Measurements from ENCODE around the gene SLBP. TPM values are rescaled to one million over a fixed set of nuclear protein-coding genes. Genes with fewer than 3 reads are reported as not detected.

Gene SLBP
- total and polyA plus RNA-seq, 10 donors: 24.0 to 52.0 (median 34.7) TPM

DNA sequence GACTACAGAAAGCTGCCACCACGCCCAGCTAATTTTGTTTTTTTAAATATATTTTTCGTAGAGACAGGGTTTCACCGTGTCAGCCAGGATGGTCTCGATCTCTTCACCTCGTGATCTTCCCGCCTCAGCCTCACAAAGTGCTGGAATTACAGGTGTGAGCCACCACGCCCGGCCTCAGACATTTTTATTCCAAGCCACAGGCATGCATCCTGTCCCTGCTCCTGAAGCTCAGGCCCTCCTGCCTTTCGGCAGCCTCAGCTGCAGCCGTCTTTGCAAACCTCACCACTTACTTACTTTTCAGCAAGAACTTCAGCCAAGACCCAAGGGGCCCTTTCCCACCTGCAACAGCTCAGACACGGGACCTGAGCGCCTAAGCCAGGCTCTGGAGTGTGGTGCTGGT is 54.0 kb downstream of the SLBP start:
- Histone ChIP-seq H3K4me3 (no peak overlapping the region), H3K4me1 (no peaks in the 10 kb centered on the region), H3K36me3 (peaks cover 0 to 9% (median 0%) of the 10 kb centered on the region in 6 donors), H3K27me3 (replicated peaks in 1 of 7) (no peaks in the 10 kb centered on the region), H3K27ac (no peak overlapping the region), H3K9me3 (no peaks in the 10 kb centered on the region)
- no peak for TF ChIP-seq POLR2AphosphoS5 (IDR thresholded peaks at IDR 0.05)
- TF ChIP-seq, protein P1, sequence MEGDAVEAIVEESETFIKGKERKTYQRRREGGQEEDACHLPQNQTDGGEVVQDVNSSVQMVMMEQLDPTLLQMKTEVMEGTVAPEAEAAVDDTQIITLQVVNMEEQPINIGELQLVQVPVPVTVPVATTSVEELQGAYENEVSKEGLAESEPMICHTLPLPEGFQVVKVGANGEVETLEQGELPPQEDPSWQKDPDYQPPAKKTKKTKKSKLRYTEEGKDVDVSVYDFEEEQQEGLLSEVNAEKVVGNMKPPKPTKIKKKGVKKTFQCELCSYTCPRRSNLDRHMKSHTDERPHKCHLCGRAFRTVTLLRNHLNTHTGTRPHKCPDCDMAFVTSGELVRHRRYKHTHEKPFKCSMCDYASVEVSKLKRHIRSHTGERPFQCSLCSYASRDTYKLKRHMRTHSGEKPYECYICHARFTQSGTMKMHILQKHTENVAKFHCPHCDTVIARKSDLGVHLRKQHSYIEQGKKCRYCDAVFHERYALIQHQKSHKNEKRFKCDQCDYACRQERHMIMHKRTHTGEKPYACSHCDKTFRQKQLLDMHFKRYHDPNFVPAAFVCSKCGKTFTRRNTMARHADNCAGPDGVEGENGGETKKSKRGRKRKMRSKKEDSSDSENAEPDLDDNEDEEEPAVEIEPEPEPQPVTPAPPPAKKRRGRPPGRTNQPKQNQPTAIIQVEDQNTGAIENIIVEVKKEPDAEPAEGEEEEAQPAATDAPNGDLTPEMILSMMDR (IDR thresholded peaks at IDR 0.05 in 8 of 11, conservative IDR thresholded peaks at IDR 0.05 in 3 of 11): no peak
- no peak for TF ChIP-seq POLR2A (IDR thresholded peaks at IDR 0.05)
- no peak for DNase-seq
- intact Hi-C loops (cut with DNase I; ENCODE audit: low total_unique reads): no loop called here
- WGBS, 5 donors: 85 to 93% (median 88%) methylated on average over 12 of the region's 12 CpGs

DNA sequence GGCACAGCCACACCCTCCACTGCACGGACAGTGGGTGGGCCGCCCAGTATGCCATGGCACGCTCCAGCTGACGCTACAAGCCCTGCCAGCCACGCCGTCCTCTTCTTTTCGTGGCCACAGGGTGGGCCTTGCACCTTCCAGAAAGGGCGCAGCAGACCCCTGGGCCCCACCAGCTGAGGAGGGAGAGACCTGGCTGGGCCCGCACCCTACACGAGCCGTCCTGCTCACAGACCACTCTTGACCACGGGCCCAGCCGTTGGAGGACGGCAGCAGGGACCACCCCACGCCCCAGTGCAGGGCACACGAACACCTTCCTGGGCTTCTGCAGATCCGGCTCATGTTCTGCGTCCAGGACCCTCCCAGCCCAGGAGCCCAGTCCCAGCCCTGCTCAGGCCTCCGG is 55.1 kb downstream of the SLBP start:
- TF ChIP-seq POLR2A (IDR thresholded peaks at IDR 0.05) (no peak), POLR2AphosphoS5 (IDR thresholded peaks at IDR 0.05) (no peak)
- TF ChIP-seq, protein P1 (IDR thresholded peaks at IDR 0.05 in 8 of 11, conservative IDR thresholded peaks at IDR 0.05 in 3 of 11): no peak
- no peaks in the 10 kb centered on the region for H3K27me3 ChIP-seq (replicated peaks in 1 of 7)
- DNase-seq: no peak
- H3K9me3 ChIP-seq: no peaks in the 10 kb centered on the region
- intact Hi-C loops (cut with DNase I; ENCODE audit: low total_unique reads): no loop called here
- no peak overlapping the region for H3K4me3 ChIP-seq
- H3K27ac ChIP-seq: no peak overlapping the region
- no peaks in the 10 kb centered on the region for H3K4me1 ChIP-seq
- H3K36me3 ChIP-seq: peaks cover 0 to 9% (median 0%) of the 10 kb centered on the region in 6 donors
- 87 to 100% (median 96%) methylated on average over 5 to 19 of the region's 19 CpGs for WGBS, 5 donors

- H3K36me3 ChIP-seq: peaks cover 0 to 9% (median 0%) of the 10 kb centered on the region in 6 donors
- no peak overlapping the region for H3K4me3 ChIP-seq
- TF ChIP-seq POLR2AphosphoS5 (IDR thresholded peaks at IDR 0.05): no peak
- TF ChIP-seq, protein P1 (IDR thresholded peaks at IDR 0.05 in 8 of 11, conservative IDR thresholded peaks at IDR 0.05 in 3 of 11): no peak
- TF ChIP-seq POLR2A (IDR thresholded peaks at IDR 0.05): no peak
- no peaks in the 10 kb centered on the region for H3K4me1 ChIP-seq
- H3K27me3 ChIP-seq (replicated peaks in 1 of 7): no peaks in the 10 kb centered on the region
- WGBS, 5 donors: 80 to 96% (median 90%) methylated on average over 5 of the region's 5 CpGs
- intact Hi-C loops (cut with DNase I; ENCODE audit: low total_unique reads): no loop called here
- no peak overlapping the region for H3K27ac ChIP-seq
- H3K9me3 ChIP-seq: no peaks in the 10 kb centered on the region
- DNase-seq: no peak
Observed at GRCh38 chr4:1656132-1656531, 56.0 kb downstream of the SLBP start.

DNA sequence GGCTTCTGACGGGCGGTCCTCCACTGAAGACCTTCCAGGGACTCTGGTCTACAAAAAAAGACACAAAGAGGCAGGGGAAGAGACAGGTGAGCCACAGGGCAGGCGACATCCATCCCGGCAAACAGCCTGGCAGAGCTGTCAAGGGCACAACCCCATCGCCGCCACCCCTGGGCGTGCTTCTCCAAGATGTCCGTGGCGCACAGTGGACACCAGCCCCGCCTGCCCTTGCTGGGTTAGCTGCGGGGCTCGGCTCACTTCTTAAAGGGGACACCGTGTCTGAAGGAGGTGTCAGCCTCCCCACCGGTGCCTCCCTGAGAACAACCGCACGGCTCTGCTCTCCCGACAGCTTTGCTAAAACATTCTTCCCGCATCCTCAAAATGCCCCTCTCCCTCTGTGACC is 56.4 kb downstream of the SLBP start:
- H3K27me3 ChIP-seq (replicated peaks in 1 of 7): no peaks in the 10 kb centered on the region
- TF ChIP-seq POLR2AphosphoS5 (IDR thresholded peaks at IDR 0.05): no peak
- TF ChIP-seq, protein P1 (IDR thresholded peaks at IDR 0.05 in 8 of 11, conservative IDR thresholded peaks at IDR 0.05 in 3 of 11): no peak
- TF ChIP-seq POLR2A (IDR thresholded peaks at IDR 0.05): no peak
- DNase-seq: no peak
- intact Hi-C loops (cut with DNase I; ENCODE audit: low total_unique reads): no loop called here
- no peak overlapping the region for H3K4me3 ChIP-seq
- peaks cover 0 to 9% (median 0%) of the 10 kb centered on the region in 6 donors for H3K36me3 ChIP-seq
- 94 to 97% (median 95%) methylated on average over 9 to 18 of the region's 18 CpGs for WGBS, 5 donors
- no peaks in the 10 kb centered on the region for H3K4me1 ChIP-seq
- H3K9me3 ChIP-seq: no peaks in the 10 kb centered on the region
- H3K27ac ChIP-seq: no peak overlapping the region

Data from spleen (tissue), 11 donors.